ENCODE results near the gene GRIA1. TPM values are rescaled to one million over a fixed set of nuclear protein-coding genes. Genes with fewer than 3 reads are reported as not detected.

Gene GRIA1
- total RNA-seq, 3 donors from 2014 or later = 0.33 to 0.88 TPM; not detected in 1

- no peak for TF ChIP-seq POLR2AphosphoS5 (IDR thresholded peaks at IDR 0.05)
- no peak for TF ChIP-seq POLR2A (IDR thresholded peaks at IDR 0.05)
- TF ChIP-seq CTCF (IDR thresholded peaks at IDR 0.05) = no peak
- Histone ChIP-seq H3K36me3 (no peaks in the 10 kb centered on the region), H3K9me3 (no peaks in the 10 kb centered on the region), H3K27me3 (no peaks in the 10 kb centered on the region), H3K4me1 (no peaks in the 10 kb centered on the region), H3K27ac (no peak overlapping the region), H3K4me3 (no peak overlapping the region)
- intact Hi-C loops (cut with DNase I; ENCODE audit: low total_unique reads) = no loop called here
- DNase-seq (ENCODE audit: low spot score in 2 of 2) = no peak
These were observed 328.2 kb downstream of the GRIA1 start for GRCh38 chr5:153818626-153819025.

GRCh38 chr5:153823036-153823435 is 332.6 kb downstream of the GRIA1 start:
- intact Hi-C loops (cut with DNase I; ENCODE audit: low total_unique reads) = no loop called here
- Histone ChIP-seq H3K4me1 (no peaks in the 10 kb centered on the region), H3K4me3 (no peak overlapping the region), H3K9me3 (no peaks in the 10 kb centered on the region), H3K27me3 (no peaks in the 10 kb centered on the region), H3K36me3 (no peaks in the 10 kb centered on the region), H3K27ac (no peak overlapping the region)
- no peak for DNase-seq (ENCODE audit: low spot score in 2 of 2)
- no peak for TF ChIP-seq POLR2AphosphoS5 (IDR thresholded peaks at IDR 0.05)
- no peak for TF ChIP-seq POLR2A (IDR thresholded peaks at IDR 0.05)
- TF ChIP-seq CTCF (IDR thresholded peaks at IDR 0.05) = no peak

GRCh38 chr5:153824909-153825308 is 334.4 kb downstream of the GRIA1 start:
- no peaks in the 10 kb centered on the region for H3K36me3 ChIP-seq
- H3K27ac ChIP-seq = no peak overlapping the region
- intact Hi-C loops (cut with DNase I; ENCODE audit: low total_unique reads) = loop anchor here (1.0 kb wide), 1 partner anchor 16 kb away; no protein-coding TSS in a partner anchor
- no peak for DNase-seq (ENCODE audit: low spot score in 2 of 2)
- no peaks in the 10 kb centered on the region for H3K27me3 ChIP-seq
- TF ChIP-seq POLR2AphosphoS5 (IDR thresholded peaks at IDR 0.05) = no peak
- H3K4me3 ChIP-seq = no peak overlapping the region
- H3K4me1 ChIP-seq = no peaks in the 10 kb centered on the region
- no peaks in the 10 kb centered on the region for H3K9me3 ChIP-seq

GRCh38 chr5:153827397-153827796 is 336.9 kb downstream of the GRIA1 start:
- H3K36me3 ChIP-seq = no peaks in the 10 kb centered on the region
- no peaks in the 10 kb centered on the region for H3K4me1 ChIP-seq
- intact Hi-C loops (cut with DNase I; ENCODE audit: low total_unique reads) = no loop called here
- no peaks in the 10 kb centered on the region for H3K27me3 ChIP-seq
- DNase-seq (ENCODE audit: low spot score in 2 of 2) = no peak
- TF ChIP-seq POLR2A (IDR thresholded peaks at IDR 0.05) (no peak), POLR2AphosphoS5 (IDR thresholded peaks at IDR 0.05) (no peak), CTCF (IDR thresholded peaks at IDR 0.05) (no peak)
- no peaks in the 10 kb centered on the region for H3K9me3 ChIP-seq
- no peak overlapping the region for H3K27ac ChIP-seq
- H3K4me3 ChIP-seq = no peak overlapping the region

GRCh38 chr5:153829510-153830065 is 339.1 kb downstream of the GRIA1 start:
- no peak overlapping the region for H3K4me3 ChIP-seq
- no peaks in the 10 kb centered on the region for H3K4me1 ChIP-seq
- H3K36me3 ChIP-seq = no peaks in the 10 kb centered on the region
- no peaks in the 10 kb centered on the region for H3K9me3 ChIP-seq
- DNase-seq (ENCODE audit: low spot score in 2 of 2) = no peak
- H3K27ac ChIP-seq = no peak overlapping the region
- TF ChIP-seq POLR2AphosphoS5 (IDR thresholded peaks at IDR 0.05) = no peak
- no peak for TF ChIP-seq CTCF (IDR thresholded peaks at IDR 0.05)
- TF ChIP-seq POLR2A (IDR thresholded peaks at IDR 0.05) = no peak
- no peaks in the 10 kb centered on the region for H3K27me3 ChIP-seq
- intact Hi-C loops (cut with DNase I; ENCODE audit: low total_unique reads) = no loop called here

GRCh38 chr5:153831973-153832372 is 341.5 kb downstream of the GRIA1 start:
- no peak for DNase-seq (ENCODE audit: low spot score in 2 of 2)
- Histone ChIP-seq H3K9me3 (no peaks in the 10 kb centered on the region), H3K36me3 (no peaks in the 10 kb centered on the region), H3K27ac (no peak overlapping the region), H3K4me3 (no peak overlapping the region), H3K4me1 (no peaks in the 10 kb centered on the region), H3K27me3 (no peaks in the 10 kb centered on the region)
- intact Hi-C loops (cut with DNase I; ENCODE audit: low total_unique reads) = no loop called here
- TF ChIP-seq POLR2A (IDR thresholded peaks at IDR 0.05) (no peak), POLR2AphosphoS5 (IDR thresholded peaks at IDR 0.05) (no peak), CTCF (IDR thresholded peaks at IDR 0.05) (no peak)

Data from breast epithelium (tissue), 4 donors.